Measurements from ENCODE around the gene MAVS. TPM values are rescaled to one million over a fixed set of nuclear protein-coding genes. Genes with fewer than 3 reads are reported as not detected.
A peak's percentile ranks its signal among the peaks of the same experiment; 100 is the strongest.

The MAVS gene
- polyA plus RNA-seq, 1 of the 3 experiments (the other 2 are of a cell fraction), result 9.1 TPM

- H3K9ac ChIP-seq, result peak overlapping the region; percentile 98
- no peak overlapping the region for H2AFZ ChIP-seq (ENCODE audit: low read depth)
- peak overlapping the region in 1 of 2 experiments; percentile 96; a peak in 1 of 4 replicates for H3K27ac ChIP-seq (ENCODE audit: low read depth in 2 of 2, low read length in 1 of 2)
- H3K9me3 ChIP-seq, result no peaks in the 10 kb centered on the region
- H3K36me3 ChIP-seq (replicated peaks in 1 of 2; ENCODE audit: control insufficient read depth in 1 of 2, insufficient read depth in 2 of 2, low read length in 1 of 2), result peaks cover 0 to 21% of the 10 kb centered on the region in 2 experiments
- peaks cover 96% of the 10 kb centered on the region for H3K79me2 ChIP-seq (ENCODE audit: insufficient read depth)
- H4K20me1 ChIP-seq (ENCODE audit: insufficient read depth), result peaks cover 66% of the 10 kb centered on the region
- no peaks in the 10 kb centered on the region for H3K9me2 ChIP-seq
- peak overlapping the region; percentile 93 for H3K4me2 ChIP-seq
- no peaks in the 10 kb centered on the region for H3K27me3 ChIP-seq (ENCODE audit: insufficient read depth)
- peak overlapping the region; percentile 81 to 100 for H3K4me3 ChIP-seq (ENCODE audit: low read depth in 2 of 2, low read length in 1 of 2)
- H3K4me1 ChIP-seq (ENCODE audit: control insufficient read depth in 1 of 2, insufficient read depth in 2 of 2, low read depth in 1 of 2, low read length in 1 of 2), result peaks cover 15 to 19% of the 10 kb centered on the region in 2 experiments
- no peak for DNase-seq
- POLR2A ChIA-PET, result interaction anchor here (1.0 kb wide), 1 partner anchor 124 kb away, joined by 3 read pairs; the partner anchor contains the start of gene RNF24
- WGBS (ENCODE audit: low lambda C conversion rate), result 30% methylated on average over 16 of the region's 16 CpGs
- CTCF ChIA-PET, result interaction anchor here (0.6 to 1.5 kb wide), 3 partner anchors 36 to 194 kb away, joined by 3 to 6 read pairs (median 4); no protein-coding TSS in a partner anchor
- TF ChIP-seq RFX5 (IDR thresholded peaks at IDR 0.05; ENCODE audit: low read length) (no peak), TCF12 (IDR thresholded peaks at IDR 0.05) (no peak), RAD21 (IDR thresholded peaks at IDR 0.05; ENCODE audit: low read length) (no peak), TEAD4 (IDR thresholded peaks at IDR 0.05; ENCODE audit: borderline replicate concordance, insufficient read depth) (no peak), SIN3A (IDR thresholded peaks at IDR 0.05; ENCODE audit: borderline replicate concordance, low read depth, low read length) (no peak)
- TF ChIP-seq, protein P1, sequence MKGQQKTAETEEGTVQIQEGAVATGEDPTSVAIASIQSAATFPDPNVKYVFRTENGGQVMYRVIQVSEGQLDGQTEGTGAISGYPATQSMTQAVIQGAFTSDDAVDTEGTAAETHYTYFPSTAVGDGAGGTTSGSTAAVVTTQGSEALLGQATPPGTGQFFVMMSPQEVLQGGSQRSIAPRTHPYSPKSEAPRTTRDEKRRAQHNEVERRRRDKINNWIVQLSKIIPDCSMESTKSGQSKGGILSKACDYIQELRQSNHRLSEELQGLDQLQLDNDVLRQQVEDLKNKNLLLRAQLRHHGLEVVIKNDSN (IDR thresholded peaks at IDR 0.05; ENCODE audit: borderline replicate concordance, low read depth), result no peak
- peaks cover 21% of the 10 kb centered on the region for H3F3A ChIP-seq (replicated peaks; ENCODE audit: insufficient read depth)
Observed at GRCh38 chr20:3890999-3891929, 44.6 kb downstream of the MAVS start.

GRCh38 chr20:3894796-3895195 is 48.2 kb downstream of the MAVS start:
- WGBS (ENCODE audit: low lambda C conversion rate), result 92% methylated on average over 5 of the region's 5 CpGs
- CTCF ChIA-PET, result interaction anchor here (0.7 to 0.9 kb wide), 2 partner anchors 114 to 218 kb away, joined by 3 to 4 read pairs; no protein-coding TSS in a partner anchor
- no peaks in the 10 kb centered on the region for H3K27me3 ChIP-seq (ENCODE audit: insufficient read depth)

DNA sequence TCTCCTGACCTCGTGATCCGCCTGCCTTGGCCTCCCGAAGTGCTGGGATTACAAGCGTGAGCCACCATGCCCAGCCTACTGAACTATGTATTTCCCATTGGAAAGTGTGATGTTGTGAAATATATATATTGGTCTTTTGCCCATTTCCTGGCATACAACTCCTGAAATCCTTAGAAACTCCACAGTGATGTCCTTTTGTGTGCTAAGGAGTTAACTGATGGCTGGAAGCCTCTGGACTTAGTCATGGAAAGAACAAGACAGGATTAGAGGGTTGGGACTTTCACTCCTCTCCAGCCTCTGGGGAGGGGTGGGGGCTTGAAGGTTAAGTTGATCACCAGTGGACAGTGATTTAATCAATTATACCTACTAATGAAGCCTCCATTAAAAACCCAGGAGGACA is 49.7 kb downstream of the MAVS start:
- Histone ChIP-seq H3K27ac (ENCODE audit: low read depth in 2 of 2, low read length in 1 of 2) (no peak overlapping the region), H3K4me1 (ENCODE audit: control insufficient read depth in 1 of 2, insufficient read depth in 2 of 2, low read depth in 1 of 2, low read length in 1 of 2) (peaks cover 4 to 36% of the 10 kb centered on the region in 2 experiments; a peak in 3 of 4 replicates), H3K4me3 (ENCODE audit: low read depth in 2 of 2, low read length in 1 of 2) (no peak overlapping the region), H3K27me3 (ENCODE audit: insufficient read depth) (no peaks in the 10 kb centered on the region), H3K36me3 (replicated peaks in 1 of 2; ENCODE audit: control insufficient read depth in 1 of 2, insufficient read depth in 2 of 2, low read length in 1 of 2) (peaks cover 0 to 17% of the 10 kb centered on the region in 2 experiments), H3K79me2 (ENCODE audit: insufficient read depth) (peaks cover 100% of the 10 kb centered on the region), H3K9me3 (no peaks in the 10 kb centered on the region), H2AFZ (ENCODE audit: low read depth) (no peak overlapping the region), H3K9me2 (no peaks in the 10 kb centered on the region), H4K20me1 (ENCODE audit: insufficient read depth) (peaks cover 100% of the 10 kb centered on the region), H3K4me2 (peak overlapping the region; percentile 23; the same call in 1 of the 2 replicates), H3K9ac (no peak overlapping the region), H3F3A (replicated peaks; ENCODE audit: insufficient read depth) (peaks cover 37% of the 10 kb centered on the region)
- TF ChIP-seq ELF1 (IDR thresholded peaks at IDR 0.05), result no peak
- TF ChIP-seq POLR2AphosphoS5 (IDR thresholded peaks at IDR 0.05; ENCODE audit: low read depth, low read length), result no peak
- WGBS (ENCODE audit: low lambda C conversion rate), result 68% methylated on average over 4 of the region's 4 CpGs
- ChIA-PET POLR2A (no interaction called here), CTCF (no interaction called here)
- no peak for DNase-seq

More at GRCh38 chr20:3894796-3895195, 48.2 kb downstream of the MAVS start:
- Histone ChIP-seq H3F3A (replicated peaks; ENCODE audit: insufficient read depth) (peaks cover 32% of the 10 kb centered on the region), H3K4me2 (no peak overlapping the region), H3K9me3 (no peaks in the 10 kb centered on the region), H2AFZ (ENCODE audit: low read depth) (no peak overlapping the region), H3K9ac (no peak overlapping the region), H3K4me3 (ENCODE audit: low read depth in 2 of 2, low read length in 1 of 2) (no peak overlapping the region), H3K4me1 (ENCODE audit: control insufficient read depth in 1 of 2, insufficient read depth in 2 of 2, low read depth in 1 of 2, low read length in 1 of 2) (peaks cover 10 to 24% of the 10 kb centered on the region in 2 experiments), H3K27ac (ENCODE audit: low read depth in 2 of 2, low read length in 1 of 2) (no peak overlapping the region), H4K20me1 (ENCODE audit: insufficient read depth) (peaks cover 100% of the 10 kb centered on the region), H3K79me2 (ENCODE audit: insufficient read depth) (peaks cover 100% of the 10 kb centered on the region), H3K9me2 (no peaks in the 10 kb centered on the region), H3K36me3 (replicated peaks in 1 of 2; ENCODE audit: control insufficient read depth in 1 of 2, insufficient read depth in 2 of 2, low read length in 1 of 2) (peaks cover 0 to 21% of the 10 kb centered on the region in 2 experiments)
- DNase-seq, result no peak
- no peak for TF ChIP-seq NRF1 (IDR thresholded peaks at IDR 0.05; ENCODE audit: low read depth, low read length)
- POLR2A ChIA-PET, result no interaction called here

All from SK-N-SH (cell line).